ENCODE results near the gene UQCC2.

The UQCC2 gene

DNA sequence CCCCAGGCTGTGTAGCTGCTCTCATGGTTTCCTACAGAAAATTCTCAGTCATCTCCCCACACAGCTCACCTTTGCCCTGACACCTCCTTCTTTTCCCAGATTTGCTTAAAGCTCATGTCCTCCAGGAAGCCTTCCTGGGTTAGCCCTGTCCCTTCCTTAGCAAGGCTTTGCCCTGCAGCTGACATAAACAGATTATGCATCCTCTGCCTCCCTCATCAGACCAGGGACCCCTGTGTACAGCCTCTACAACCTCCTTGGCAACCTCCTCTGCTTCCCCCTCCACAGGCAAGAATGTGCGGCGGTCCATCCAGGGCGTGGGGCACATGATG is 39.8 kb downstream of the UQCC2 start:
- TF ChIP-seq, protein P1, sequence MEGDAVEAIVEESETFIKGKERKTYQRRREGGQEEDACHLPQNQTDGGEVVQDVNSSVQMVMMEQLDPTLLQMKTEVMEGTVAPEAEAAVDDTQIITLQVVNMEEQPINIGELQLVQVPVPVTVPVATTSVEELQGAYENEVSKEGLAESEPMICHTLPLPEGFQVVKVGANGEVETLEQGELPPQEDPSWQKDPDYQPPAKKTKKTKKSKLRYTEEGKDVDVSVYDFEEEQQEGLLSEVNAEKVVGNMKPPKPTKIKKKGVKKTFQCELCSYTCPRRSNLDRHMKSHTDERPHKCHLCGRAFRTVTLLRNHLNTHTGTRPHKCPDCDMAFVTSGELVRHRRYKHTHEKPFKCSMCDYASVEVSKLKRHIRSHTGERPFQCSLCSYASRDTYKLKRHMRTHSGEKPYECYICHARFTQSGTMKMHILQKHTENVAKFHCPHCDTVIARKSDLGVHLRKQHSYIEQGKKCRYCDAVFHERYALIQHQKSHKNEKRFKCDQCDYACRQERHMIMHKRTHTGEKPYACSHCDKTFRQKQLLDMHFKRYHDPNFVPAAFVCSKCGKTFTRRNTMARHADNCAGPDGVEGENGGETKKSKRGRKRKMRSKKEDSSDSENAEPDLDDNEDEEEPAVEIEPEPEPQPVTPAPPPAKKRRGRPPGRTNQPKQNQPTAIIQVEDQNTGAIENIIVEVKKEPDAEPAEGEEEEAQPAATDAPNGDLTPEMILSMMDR (IDR thresholded peaks at IDR 0.05; ENCODE audit: low read depth, low read length), result no peak
- no peak for DNase-seq (ENCODE audit: extremely low read depth, low read depth)

DNA sequence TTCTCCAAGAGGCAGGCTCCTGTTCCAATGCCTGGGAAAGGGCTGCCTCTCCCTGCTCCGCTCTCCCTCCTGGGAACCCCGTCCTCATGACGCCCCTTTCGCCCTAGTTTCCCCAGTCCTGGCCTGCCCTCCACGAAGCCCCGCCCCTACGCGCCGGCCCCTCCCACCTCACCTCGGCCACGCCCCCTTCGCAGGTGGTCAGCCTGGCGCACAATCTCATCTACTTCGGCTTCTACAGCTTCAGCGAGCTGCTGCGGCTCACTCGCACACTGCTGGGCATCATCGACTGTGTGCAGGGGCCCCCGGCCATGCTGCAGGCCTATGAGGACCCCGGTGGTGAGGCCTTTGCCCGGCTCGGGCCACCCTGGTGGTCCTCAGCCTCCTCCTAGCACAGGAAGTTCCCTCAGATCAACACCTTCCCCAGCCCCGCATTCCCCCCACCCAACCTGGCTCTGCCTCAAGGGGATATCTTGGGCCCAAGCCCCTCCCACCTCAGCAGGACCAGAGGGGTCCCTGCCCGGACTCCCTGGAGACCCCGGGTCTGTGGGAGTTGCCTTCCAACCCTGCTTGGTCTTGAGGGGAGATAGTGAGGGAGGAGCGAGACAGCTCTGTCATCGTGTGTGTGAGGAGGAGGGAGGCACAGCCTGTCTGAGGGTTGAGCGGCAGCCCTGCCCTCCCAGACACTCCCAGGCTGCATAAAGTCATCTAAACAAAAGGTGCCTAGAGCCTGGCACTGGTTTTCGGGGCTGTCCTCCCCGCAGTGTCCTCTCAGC is 40.3 kb downstream of the UQCC2 start:
- TF ChIP-seq, protein P1 (IDR thresholded peaks at IDR 0.05; ENCODE audit: low read depth, low read length), result no peak
- no peak for DNase-seq (ENCODE audit: extremely low read depth, low read depth)

- DNase-seq (ENCODE audit: extremely low read depth, low read depth), result no peak
- TF ChIP-seq, protein P1 (IDR thresholded peaks at IDR 0.05; ENCODE audit: low read depth, low read length), result no peak
Observed at GRCh38 chr6:33670086-33670660, 41.3 kb downstream of the UQCC2 start.

DNA sequence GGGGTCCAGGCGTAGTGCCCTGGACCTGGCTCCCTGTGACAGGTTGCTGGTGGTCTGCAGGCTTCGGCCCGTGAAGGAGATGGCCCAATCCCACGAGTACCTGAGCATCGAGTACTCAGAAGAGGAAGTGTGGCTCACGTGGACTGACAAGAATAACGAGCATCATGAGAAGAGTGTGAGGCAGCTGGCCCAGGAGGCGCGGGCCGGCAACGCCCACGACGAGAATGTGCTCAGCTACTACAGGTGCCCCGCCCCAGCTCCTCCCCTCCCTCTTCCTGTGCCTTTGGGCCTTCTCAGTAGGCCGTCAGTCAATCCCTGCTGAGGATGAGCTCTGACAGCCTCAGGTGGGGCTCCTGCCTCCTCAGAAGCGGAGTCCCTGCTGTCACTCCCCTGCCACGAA is 42.6 kb downstream of the UQCC2 start:
- TF ChIP-seq, protein P1 (IDR thresholded peaks at IDR 0.05; ENCODE audit: low read depth, low read length), result no peak
- no peak for DNase-seq (ENCODE audit: extremely low read depth, low read depth)

- TF ChIP-seq, protein P1 (IDR thresholded peaks at IDR 0.05; ENCODE audit: low read depth, low read length), result no peak
- DNase-seq (ENCODE audit: extremely low read depth, low read depth), result no peak
Observed at GRCh38 chr6:33668328-33668727, 43.2 kb downstream of the UQCC2 start.

- TF ChIP-seq, protein P1 (IDR thresholded peaks at IDR 0.05; ENCODE audit: low read depth, low read length), result no peak
- no peak for DNase-seq (ENCODE audit: extremely low read depth, low read depth)
Observed at GRCh38 chr6:33667776-33668175, 43.7 kb downstream of the UQCC2 start.

- TF ChIP-seq, protein P1 (IDR thresholded peaks at IDR 0.05; ENCODE audit: low read depth, low read length), result no peak
Observed at GRCh38 chr6:33667072-33667471, 44.4 kb downstream of the UQCC2 start.

More at GRCh38 chr6:33667072-33667471, 44.4 kb downstream of the UQCC2 start:
- DNase-seq (ENCODE audit: extremely low read depth, low read depth), result no peak
